Activated CD8-positive, alpha-beta memory T cell treated with anti-CD3 and anti-CD28 coated beads, Interleukin-2, amount 50 U/mL, for 4 hours (primary cell): ENCODE data around the gene AIRE.
"Not testable (repeated sequence)": the region's sequence is repeated elsewhere in the genome, so short reads cannot be mapped to it uniquely, and the experiment has no call there.

Experiments
- DNase-seq: peaks from one replicate; pipeline ENCODE4 v3.0.0-alpha.2; 2020

AIRE gene

DNA sequence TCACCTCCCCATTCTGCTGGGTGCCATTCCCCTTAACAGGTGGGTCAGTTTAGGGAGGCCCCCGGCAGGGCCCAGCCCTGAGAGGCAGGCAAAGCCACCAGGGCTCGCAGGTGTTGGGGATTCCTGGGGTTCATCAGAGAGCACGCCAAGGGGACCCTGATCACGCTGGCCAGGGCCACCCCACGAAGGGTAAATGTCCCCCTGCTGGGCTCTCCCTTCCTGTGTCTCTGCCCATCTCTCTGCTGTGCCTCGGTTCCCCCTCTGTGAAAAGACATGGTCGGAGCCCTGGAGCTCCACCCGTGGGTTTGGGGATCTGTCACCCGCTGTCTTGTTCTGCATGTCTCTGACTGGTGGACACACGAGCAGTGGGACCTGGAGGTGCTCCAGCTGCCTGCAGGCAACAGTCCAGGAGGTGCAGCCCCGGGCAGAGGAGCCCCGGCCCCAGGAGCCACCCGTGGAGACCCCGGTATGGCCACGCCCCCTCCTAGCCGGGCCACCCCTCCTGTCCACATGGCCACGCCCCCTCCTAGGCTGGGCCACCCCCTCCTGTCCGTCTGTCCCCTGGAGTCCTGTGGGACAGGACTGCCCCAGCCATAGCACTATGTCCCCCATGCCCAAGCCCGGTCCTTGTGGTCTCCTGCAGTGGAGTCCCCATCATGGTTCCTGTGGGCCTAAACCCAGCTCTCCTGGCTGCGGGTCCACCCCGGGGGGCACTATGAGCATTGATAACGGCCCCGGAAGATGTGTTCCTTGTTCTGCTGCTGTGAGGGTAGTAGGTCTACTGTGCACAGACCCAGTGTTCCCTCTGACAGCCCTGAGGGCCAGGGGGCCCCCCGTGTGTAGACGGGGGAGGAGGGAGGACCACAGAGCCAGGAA is 6.5 kb downstream of the AIRE start:
- DNase-seq = no peak

DNA sequence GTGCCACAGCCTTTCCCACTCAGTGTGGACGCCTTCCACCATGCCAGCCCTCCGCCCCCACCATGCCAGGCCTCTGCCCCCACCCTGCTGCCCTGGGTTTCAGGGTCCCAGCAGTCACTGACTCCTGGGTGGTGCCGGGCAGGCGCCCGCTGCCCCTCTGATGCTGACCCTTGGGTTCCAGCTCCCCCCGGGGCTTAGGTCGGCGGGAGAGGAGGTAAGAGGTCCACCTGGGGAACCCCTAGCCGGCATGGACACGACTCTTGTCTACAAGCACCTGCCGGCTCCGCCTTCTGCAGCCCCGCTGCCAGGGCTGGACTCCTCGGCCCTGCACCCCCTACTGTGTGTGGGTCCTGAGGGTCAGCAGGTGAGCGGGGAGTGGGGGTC is 7.1 kb downstream of the AIRE start:
- no peak for DNase-seq

- DNase-seq = peak; percentile 48
Observed at GRCh38 chr21:44293551-44294231, 8.0 kb downstream of the AIRE start.

DNA sequence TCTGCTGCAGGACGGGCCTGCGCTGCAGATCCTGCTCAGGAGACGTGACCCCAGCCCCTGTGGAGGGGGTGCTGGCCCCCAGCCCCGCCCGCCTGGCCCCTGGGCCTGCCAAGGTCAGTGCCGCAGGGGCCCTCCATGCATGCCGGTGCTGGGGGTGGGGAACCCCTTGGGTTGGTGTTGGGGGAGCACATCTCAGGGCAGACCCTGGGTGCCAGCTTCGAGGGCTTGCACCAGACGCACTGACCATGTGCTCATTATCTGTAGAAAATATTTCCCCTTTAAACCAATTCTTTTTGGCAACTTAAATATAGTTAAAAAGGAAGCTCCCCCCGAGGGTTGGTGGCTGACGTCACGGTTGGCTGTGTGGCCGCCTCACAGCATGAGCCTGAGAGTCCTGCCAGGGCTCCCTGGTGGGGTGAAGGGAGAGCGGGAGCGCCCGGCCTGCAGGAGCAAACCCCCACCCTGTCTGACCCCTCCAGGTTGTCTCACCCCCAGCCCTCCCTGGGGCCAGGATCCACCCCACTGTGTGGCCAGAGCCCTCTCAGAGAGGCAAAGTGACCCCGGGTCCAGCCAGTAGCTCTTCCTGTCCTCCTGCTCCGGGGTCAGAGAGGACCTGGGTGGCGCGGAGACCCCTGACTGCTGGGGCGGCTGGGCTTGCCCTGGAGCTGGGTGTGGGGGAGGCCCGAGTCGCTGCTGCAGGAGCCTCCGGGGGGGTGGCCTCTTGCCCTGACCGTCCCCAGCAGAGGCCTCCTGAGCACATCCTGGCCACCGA is 8.9 kb downstream of the AIRE start:
- no peak for DNase-seq

DNA sequence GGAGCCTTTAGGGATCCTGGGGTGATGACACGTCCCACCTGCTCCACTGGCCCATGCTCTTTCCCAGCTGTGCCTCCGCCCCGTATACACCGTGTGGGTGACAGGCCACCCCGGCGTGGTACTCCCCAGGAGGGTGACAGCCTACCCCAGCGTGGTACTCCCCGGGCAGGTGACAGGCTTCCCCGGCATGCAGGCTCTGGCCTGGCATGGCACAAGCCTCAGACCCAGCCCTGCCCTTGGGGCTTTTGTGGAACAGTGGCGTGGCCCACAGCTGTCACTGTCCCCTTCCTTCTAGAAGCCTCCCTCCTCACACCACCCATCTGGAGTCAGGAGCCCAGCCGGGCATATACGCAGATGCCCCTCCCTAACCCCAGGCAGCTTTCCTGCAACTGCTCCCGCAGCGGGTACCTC is 9.5 kb downstream of the AIRE start:
- no peak for DNase-seq

DNA sequence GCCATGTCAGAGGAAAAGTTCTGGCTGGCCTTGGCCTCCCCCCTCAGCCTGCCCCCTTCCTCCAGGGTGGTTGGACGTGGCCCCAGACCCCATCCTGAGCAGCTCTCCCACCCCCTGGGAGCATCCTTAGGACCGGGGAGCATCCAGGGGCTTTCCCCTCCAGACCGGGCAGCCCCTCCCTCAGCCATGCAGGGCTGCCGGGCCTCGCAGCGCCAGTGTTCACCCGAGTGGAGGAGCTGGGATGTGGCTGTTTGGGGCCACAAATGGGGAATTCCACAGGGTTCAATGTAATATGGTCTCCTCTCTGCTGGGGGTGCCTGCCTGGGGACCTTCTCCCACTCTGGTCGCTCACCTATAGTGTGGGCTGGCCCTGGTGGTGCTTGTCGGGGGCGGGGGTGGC is 10.0 kb downstream of the AIRE start:
- DNase-seq = no peak

GRCh38 chr21:44296103-44296519 is 10.4 kb downstream of the AIRE start:
- DNase-seq = no peak

DNA sequence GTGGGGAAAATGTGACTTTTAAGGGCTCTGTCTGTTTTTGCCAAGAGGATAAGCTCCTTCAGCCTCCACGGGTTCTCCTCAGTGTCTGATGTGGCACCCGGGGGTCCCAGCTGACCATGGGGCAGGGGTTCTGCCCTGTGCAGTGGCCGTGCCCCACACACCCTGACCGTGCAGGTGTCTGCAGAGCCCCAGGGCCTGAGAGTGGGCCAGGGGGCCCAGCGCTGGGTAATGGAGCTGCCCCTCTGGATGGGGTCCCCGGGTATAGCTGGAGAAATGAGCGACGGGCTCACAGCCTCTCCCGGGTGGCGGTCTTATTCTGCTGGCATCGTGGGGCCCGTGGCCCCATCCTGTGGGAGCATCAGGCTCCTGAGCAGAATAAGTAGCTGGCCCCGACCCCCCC is 11.2 kb downstream of the AIRE start:
- DNase-seq = no peak

DNA sequence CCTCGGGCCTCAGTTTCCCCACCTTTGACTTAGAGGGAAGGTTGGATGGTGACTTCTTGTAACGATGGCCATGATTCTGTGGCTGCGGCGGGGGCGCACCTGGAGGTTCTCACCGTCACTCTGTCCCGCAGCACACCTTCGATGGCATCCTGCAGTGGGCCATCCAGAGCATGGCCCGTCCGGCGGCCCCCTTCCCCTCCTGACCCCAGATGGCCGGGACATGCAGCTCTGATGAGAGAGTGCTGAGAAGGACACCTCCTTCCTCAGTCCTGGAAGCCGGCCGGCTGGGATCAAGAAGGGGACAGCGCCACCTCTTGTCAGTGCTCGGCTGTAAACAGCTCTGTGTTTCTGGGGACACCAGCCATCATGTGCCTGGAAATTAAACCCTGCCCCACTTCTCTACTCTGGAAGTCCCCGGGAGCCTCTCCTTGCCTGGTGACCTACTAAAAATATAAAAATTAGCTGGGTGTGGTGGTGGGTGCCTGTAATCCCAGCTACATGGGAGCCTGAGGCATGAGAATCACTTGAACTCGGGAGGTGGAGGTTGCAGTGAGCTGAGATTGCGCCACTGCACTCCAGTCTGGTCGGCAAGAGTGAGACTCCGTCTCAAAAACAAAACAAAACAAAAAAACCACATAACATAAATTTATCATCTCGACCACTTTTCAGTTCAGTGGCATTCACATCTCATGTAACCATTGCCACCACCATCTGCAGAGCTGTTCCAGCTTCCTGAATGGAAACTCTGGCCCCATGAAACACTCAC is 12.0 kb downstream of the AIRE start:
- peak; percentile 72 for DNase-seq

DNA sequence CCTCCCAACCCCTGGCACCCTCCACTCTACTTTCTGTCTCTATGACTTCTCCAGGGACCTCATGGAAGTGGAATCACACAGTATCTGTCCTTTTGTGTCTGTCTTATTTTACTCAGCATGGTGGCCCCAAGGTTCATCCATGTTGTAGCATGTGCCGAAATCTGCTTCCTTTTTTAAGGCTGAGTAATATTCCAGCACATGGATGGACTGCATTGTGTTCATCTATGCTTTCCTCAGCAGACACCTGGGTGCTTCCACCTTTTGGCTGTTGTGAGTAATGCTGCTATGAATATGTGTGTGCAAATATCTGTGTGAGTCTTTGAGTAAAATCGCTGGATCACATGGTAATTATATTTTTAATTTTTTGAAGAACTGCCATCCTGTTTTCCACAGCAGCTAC is 12.6 kb downstream of the AIRE start:
- no peak for DNase-seq

- no peak for DNase-seq
Observed at GRCh38 chr21:44299085-44299457, 13.4 kb downstream of the AIRE start.

GRCh38 chr21:44299458-44300261 is 14.0 kb downstream of the AIRE start, which contains the start of gene PFKL:
TSS of gene PFKL (plus strand) at chr21:44300053. CDS start at chr21:44300106, 53 bp downstream.
- peak; percentile 52 for DNase-seq

DNA sequence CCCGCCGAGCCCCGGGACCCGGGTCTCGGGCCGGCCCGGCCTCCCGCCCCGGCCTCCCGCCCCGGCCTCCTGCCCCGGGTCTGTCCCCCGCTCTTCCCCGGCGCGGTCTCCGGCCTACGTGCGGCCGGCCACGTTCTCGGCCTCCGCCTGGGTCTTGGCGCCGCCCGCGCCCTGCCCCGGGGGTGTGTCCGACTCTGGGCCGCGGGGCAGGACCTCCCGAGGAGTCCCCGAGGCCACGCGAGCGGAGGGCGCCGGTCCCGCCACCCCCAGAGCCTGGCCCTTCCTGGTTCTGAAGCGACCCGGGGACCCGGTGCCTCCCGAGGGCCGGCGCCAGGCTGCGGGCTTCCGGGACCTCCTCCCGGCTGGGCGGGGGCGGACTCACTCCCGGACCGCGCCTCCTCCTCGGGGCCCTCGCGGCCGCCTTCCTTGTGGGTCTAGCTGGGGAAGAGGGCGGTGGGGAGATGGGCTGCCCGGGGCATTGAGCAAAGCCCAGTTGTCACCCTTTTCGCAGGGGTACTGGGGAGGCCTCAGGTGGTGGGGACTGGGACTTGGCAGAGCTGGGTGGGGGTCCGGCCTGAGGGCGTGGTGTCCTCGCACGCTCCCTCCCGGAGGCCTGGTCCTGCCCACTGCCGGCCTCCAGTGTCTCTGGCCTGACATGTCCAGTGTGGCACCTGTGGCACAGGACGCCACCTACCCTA is 14.7 kb downstream of the AIRE start:
- DNase-seq = peak; percentile 61

- no peak for DNase-seq
Observed at GRCh38 chr21:44301141-44301540, 15.5 kb downstream of the AIRE start.

DNA sequence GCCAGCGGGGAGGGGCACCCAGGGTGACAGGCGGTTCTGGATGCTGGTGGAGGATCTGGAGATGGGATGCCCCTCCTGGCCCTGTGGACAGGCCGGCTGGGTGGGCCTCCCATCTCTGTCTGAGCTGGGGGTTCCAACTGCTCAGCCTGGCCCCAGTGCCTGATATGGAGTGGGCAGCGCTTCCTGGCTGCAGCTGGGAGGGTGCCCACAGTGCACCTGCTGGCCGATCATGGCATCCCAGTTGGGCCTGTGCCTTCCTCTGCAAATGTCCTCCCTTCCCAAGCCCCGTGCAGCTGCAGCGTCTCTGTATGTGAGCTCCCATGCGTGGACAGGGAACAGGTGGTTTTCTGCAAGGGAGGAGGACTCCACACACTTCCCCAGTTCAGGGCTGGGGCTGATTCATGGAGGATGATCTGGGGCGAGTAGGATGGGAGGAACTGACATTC is 16.3 kb downstream of the AIRE start:
- no peak for DNase-seq

DNA sequence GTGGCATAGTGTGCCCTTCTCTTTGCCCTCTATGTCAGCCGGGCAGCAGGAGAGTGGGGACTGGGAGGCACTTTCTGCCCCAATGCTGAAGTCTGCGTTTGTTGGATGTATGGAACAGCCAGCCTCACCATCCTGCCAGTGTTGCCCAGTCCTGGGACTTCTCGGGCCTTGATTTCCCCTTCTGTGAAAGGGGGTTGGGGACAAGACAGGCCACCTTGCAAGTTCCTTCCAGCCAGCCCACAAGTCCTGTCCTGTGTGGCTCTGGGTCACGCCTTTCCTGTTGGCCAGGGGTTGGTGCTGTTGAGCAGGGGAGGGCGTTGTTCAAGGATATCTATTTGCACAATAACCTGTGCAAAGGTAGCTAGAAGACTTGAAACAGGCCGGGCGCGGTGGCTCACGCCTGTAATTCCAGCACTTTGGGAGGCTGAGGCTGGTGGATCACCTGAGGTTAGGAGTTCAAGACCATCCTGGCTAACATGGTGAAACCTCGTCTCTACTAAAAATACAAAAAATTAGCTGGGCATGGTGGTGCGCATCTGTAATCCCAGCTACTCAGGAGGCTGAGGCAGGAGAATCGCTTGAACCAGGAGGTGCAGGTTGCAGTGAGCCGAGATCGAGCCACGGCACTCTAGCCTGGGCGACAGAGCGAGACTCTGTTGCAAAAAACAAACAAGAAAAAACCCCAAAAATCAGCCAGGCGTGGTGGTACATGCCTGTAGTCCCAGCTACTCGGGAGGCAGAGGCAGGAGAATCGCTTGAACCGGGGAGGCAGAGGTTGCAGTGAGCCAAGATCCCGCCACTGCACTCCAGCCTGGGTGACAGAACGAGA is 17.1 kb downstream of the AIRE start:
- DNase-seq = not testable (repeated sequence)

DNA sequence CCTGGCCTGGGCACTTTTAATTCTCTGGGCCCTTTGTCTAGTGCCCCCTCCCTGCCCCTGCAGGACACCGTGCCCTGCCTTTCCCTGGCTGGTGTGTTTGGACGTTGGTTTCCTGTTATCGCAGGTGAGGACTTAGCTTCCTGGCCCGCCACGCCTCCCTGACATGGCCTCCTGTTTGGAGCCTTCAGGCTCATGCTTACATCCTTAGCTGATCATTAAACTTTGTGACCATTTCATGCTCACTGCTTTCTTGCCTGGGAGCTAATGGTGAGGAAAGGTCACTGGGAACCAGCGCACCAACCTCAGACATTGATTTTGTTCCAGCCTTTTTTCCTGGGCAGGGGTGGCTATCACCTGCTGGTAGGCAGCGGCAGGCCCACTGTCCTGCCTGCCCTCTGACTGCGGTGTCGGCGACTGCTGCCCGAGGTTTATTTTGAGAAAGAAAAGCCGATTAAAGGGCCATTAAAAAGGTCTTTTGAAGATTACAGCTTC is 17.9 kb downstream of the AIRE start:
- DNase-seq = no peak

DNA sequence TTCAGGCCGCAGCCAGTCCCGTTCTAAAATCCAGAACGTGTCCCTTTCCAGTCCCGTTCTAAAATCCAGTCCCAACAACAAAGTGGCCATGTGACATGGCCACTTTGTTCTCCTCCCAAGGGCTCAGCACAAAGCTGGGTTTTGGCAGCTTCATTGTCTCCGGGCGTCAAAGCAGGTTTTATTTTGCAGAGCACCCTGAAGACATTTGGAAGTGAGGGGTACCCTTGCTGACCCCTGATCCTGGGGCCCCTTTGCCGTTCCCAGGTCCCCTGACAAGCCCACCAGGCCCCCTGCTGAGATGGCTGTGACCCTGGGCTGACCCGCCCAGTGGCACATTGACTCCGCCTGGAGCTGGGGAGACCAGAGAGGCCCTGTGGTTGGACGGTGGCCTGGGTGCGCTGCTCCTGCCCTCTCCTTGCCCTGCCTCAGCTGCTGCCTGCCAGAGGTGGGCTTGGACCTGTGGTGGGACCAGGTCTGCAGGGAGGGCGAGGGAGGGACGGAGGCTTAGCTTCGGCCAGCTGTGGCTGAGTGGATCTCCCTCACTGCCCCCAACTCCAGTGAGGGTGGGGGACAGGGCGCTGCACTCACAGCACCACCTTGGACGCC is 18.4 kb downstream of the AIRE start:
- DNase-seq = no peak

DNA sequence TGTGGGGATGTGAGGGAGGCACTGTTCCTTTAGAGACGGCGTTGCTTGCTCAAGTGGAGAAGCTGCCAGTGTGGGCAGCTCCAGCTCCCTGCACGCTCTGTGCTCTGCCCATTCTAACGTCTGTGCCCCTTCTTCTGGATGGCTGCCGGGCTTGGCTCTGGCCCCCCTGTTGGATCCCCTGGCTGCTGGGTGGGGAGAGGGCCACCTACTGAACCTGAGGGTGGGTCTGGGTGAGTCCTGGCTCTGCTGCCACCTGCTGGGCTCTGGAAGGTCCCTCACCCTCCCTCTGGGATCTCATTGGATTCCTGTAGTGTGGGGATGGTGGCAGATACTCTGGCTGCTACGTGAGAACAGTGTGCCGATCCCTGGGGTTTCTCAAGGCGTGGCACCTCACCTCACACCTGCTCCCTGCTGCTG is 19.2 kb downstream of the AIRE start:
- DNase-seq = peak; percentile 55

- no peak for DNase-seq
Observed at GRCh38 chr21:44305691-44306090, 20.0 kb downstream of the AIRE start.
